ENCODE results near the gene RGS1.

Gene RGS1

GRCh38 chr1:192627901-192628300 is 52.3 kb downstream of the RGS1 start:
- DNase-seq: no peak

DNA sequence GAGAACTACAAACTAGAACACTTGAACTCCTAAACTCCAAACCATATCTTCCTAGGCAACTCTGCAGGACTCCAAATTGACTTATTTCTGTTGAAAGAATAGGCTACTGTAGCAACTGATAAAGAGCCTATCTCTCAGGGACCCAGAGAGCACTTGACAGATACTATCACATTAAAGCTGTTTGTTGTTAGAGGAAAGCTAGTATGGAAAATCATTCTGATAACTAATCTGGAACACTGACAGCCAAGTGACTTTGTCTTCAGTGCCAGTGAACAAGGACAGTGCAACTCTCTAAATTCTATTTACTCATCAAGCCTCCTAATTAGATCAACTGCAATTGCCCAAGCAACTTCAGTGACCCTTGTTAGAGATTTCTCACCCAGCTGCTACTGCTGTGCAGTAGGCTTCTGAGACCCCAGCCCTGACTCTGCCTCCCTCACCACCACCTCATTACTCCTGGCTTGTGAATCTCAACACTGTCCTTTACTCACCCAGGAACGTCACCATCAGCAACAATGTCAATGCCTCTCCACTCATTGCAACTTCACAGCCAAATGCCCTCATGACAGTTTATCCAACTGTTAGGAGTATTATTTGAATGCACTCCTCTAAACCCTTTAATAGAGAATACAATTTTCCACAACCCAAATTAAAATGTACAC is 53.0 kb downstream of the RGS1 start:
- no peak for DNase-seq

DNA sequence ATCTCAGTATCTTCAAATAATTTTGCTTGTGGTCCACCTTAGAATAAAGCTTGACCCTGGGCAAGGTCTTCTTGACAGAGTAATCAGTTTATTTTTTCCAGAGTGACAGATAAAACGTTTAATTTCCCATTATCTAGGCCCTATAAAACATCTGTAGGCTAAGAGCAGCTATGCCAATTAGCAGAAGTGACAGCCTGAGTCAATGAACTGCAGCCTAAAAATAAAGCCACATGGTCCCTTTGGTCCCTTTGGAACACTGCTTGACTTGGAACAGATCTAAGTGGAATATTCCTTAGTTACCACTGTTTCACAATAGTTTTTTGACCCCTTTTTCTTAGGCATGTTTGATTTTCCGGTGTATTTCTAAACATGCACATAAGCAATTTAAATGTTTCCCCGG is 54.0 kb downstream of the RGS1 start:
- DNase-seq: no peak
